Stomach (tissue), 9 donors: ENCODE measurements around the gene PTPRCAP. TPM values are rescaled to one million over a fixed set of nuclear protein-coding genes. Genes with fewer than 3 reads are reported as not detected.

ENCODE experiments used
- DNase-seq, 2 donors: peaks; one replicate each; pipeline versions ENCODE4 v3.0.0 to v3.0.0-alpha.2; 2013 to 2019
- H3K27ac ChIP-seq, 5 donors: fragments of 200-600 bp in 4 of 5; sonication (generic) in 4 of 5; one replicate each; pipeline ENCODE4 v1.5.1; 2013 to 2019; ENCODE audit warnings: mild to moderate bottlenecking in 1 of 5, moderate library complexity in 1 of 5
- H3K27me3 ChIP-seq, 3 donors: fragments of 200-600 bp; sonication (generic); one replicate each; pipeline ENCODE4 v1.5.1; 2017 to 2019; ENCODE audit warnings: mixed run types in 1 of 3
- H3K36me3 ChIP-seq, 4 donors: fragments of 200-600 bp; sonication (generic); 1 replicate in 3 of 4; 2 replicates in 1 of 4; pipeline ENCODE4 v1.5.1; 2016 to 2019
- H3K4me1 ChIP-seq, 4 donors: fragments of 200-600 bp; sonication (generic); one replicate each; pipeline ENCODE4 v1.5.1; 2016 to 2019
- H3K4me3 ChIP-seq, 4 donors: fragments of 200-600 bp; sonication (generic) in 3 of 4; one replicate each; pipeline ENCODE4 v1.5.1; 2016 to 2019; ENCODE audit warnings: mild to moderate bottlenecking in 1 of 4
- H3K9me3 ChIP-seq, 4 donors: fragments of 200-600 bp; sonication (generic); one replicate each; pipeline ENCODE4 v1.5.1; 2016 to 2019
- CTCF ChIP-seq, 7 experiments: fragments of 450-650 bp in 4 of 7; fragments of 200-600 bp in 3 of 7; sonication (generic) in 3 of 7; IDR thresholded peaks; one replicate each; pipeline ENCODE4 v1.5.1; 2016 to 2019; ENCODE audit warnings: antibody characterized with exemption in 7 of 7, control low read depth in 2 of 7, mild to moderate bottlenecking in 1 of 7
- EP300 ChIP-seq: sonication (generic); formaldehyde crosslinking; IDR thresholded peaks from one replicate; pipeline ENCODE4 v1.6.1; 2017; ENCODE audit warnings: antibody characterized with exemption
- POLR2A ChIP-seq, 4 donors: fragments of 450-650 bp; IDR thresholded peaks; one replicate each; pipeline ENCODE4 v1.6.1; 2016; ENCODE audit warnings: antibody characterized with exemption in 4 of 4, control low read depth in 2 of 4, mild to moderate bottlenecking in 1 of 4, moderate library complexity in 1 of 4
- POLR2AphosphoS5 ChIP-seq, 3 donors: sonication (generic); formaldehyde crosslinking; IDR thresholded peaks; one replicate each; pipeline ENCODE4 v1.6.1; 2016; ENCODE audit warnings: antibody characterized with exemption in 3 of 3
- WGBS, 5 donors: extraction: QIAGEN DNeasy Blood & Tissue Kit in 3 of 5; methylation state at CpG; one replicate each; pipeline versions ENCODE4 v1.1.5 to v1.1.7; 2013 to 2018; 5-methylcytosine and 5-hydroxymethylcytosine counted together
- intact Hi-C: fragments of 100-400 bp; cut with DNase I; formaldehyde crosslinking; loops from one replicate; pipeline ENCODE4 v1.15.1; 2023; ENCODE audit warnings: low total_unique reads
- polyA plus RNA-seq, 3 donors: library from polyadenylated mRNA; stranded (reverse); fragments of 200-250 nt; gene quantifications; one replicate each; pipeline ENCODE4 v1.2.3, GENCODE V29; 2013
- total RNA-seq, 5 donors: library from RNA; depleted of rRNA; stranded (reverse); fragments of >200 nt; gene quantifications; one replicate each; pipeline versions ENCODE4 v1.1.0 to v1.2.3, GENCODE V29; 2014 to 2016
- donor health status: healthy with polysubstance abuse.
- donor health status: Bipolar disorder and iron deficiency.
- donor health status: healthy.

Gene PTPRCAP
- total and polyA plus RNA-seq, 8 donors = 1.7 to 25.3 (median 9.9) TPM; not detected in 2

- Histone ChIP-seq H3K4me1 (peaks cover 12 to 60% (median 42%) of the 10 kb centered on the region in 4 donors), H3K27me3 (no peaks in the 10 kb centered on the region), H3K36me3 (peaks cover 49 to 92% (median 86%) of the 10 kb centered on the region in 4 donors), H3K27ac (peak overlapping the region in 1 of 5 donors; percentile 96), H3K4me3 (no peak overlapping the region), H3K9me3 (no peaks in the 10 kb centered on the region)
- intact Hi-C loops = loop anchor here (10.0 kb wide), 1 partner anchor 71 kb away; the partner anchor contains the start of genes CDK2AP2 and PITPNM1
- DNase-seq = no peak
- no peak for TF ChIP-seq EP300
- no peak for TF ChIP-seq POLR2AphosphoS5 (IDR thresholded peaks at IDR 0.05)
- no peak for TF ChIP-seq CTCF (IDR thresholded peaks at IDR 0.05)
- TF ChIP-seq POLR2A (IDR thresholded peaks at IDR 0.05) = no peak
- WGBS, 5 donors = 77 to 83% (median 78%) methylated on average over 17 to 22 of the region's 22 CpGs
Measured at GRCh38 chr11:67433536-67434394, 3.7 kb downstream of the PTPRCAP start.

DNA sequence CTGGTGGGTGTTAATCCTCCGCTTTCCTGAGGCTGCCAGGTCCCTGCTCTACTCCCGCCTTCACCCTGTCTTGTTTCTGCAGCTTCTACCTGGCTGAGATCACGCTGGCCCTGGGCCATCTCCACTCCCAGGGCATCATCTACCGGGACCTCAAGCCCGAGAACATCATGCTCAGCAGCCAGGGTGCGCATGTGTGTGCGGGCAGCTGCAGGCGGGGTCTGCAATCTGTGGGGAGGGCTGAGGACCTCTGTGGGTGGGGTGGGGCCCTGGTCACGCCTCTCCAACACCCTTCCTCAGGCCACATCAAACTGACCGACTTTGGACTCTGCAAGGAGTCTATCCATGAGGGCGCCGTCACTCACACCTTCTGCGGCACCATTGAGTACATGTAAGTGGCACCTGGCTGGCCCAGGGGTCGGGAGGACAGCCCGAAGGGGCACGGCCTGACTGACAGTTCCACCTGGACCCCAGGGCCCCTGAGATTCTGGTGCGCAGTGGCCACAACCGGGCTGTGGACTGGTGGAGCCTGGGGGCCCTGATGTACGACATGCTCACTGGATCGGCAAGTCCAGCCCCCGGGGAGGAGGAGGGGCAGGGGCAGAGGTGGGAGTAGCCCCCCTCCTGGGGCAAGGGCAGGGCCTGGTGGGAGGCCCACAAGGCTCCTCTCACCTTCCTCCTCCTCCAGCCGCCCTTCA, 4.7 kb downstream of the PTPRCAP start:
- intact Hi-C loops = loop anchor here (10.0 kb wide), 1 partner anchor 72 kb away; the partner anchor contains the start of genes CDK2AP2 and PITPNM1
- TF ChIP-seq POLR2AphosphoS5 (IDR thresholded peaks at IDR 0.05) = no peak
- no peak for TF ChIP-seq POLR2A (IDR thresholded peaks at IDR 0.05)
- TF ChIP-seq CTCF (IDR thresholded peaks at IDR 0.05) = no peak
- TF ChIP-seq EP300 = no peak
- peaks cover 45 to 83% (median 76%) of the 10 kb centered on the region in 4 donors for H3K36me3 ChIP-seq

DNA sequence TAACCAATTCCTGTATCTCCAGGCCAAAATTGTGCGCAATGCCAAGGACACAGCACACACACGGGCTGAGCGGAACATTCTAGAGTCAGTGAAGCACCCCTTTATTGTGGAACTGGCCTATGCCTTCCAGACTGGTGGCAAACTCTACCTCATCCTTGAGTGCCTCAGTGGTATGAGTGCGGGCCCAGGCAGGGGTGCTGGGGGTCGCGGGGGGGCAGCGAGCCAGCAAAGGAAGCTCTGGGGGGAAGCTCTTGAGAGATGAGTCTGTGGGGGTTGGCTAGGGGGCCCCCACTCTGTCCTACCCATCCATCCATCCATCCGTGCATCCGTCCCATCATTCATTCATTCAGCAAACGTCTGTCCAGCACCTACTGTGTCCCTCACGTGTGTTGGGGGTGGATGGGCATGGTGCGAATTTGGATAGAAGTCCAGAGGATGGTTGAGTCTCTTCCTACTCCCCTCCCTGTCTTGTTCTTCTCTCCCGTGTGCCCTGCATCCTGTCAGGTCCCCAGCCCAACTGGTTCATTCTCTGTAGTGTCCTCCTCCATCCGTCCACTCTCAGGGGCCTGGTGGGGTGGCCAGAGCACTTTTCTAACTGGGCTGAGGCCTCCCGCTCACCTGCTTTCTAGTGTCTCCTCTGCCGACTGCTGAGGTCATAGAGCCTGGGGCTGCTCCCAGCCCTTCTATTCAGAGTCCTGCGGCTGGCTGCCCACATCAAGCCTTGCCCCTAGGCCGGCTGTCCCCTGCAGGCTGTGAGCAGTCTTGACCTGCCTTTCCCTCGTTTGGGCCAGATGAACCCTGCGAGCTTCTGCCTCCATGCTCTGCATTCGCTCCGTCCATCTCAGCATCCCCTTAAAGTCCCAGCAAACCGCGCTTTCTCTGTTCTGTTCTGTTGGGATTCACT, 5.9 kb downstream of the PTPRCAP start:
- H3K9me3 ChIP-seq = no peaks in the 10 kb centered on the region
- peaks cover 20 to 55% (median 42%) of the 10 kb centered on the region in 4 donors for H3K4me1 ChIP-seq
- no peak overlapping the region for H3K4me3 ChIP-seq
- 90 to 94% (median 92%) methylated on average over 24 of the region's 24 CpGs for WGBS, 5 donors
- no peak overlapping the region for H3K27ac ChIP-seq
- H3K27me3 ChIP-seq = no peaks in the 10 kb centered on the region
- intact Hi-C loops = loop anchor here (10.0 kb wide), 1 partner anchor 73 kb away; the partner anchor contains the start of genes CDK2AP2 and PITPNM1
- H3K36me3 ChIP-seq = peaks cover 45 to 72% (median 66%) of the 10 kb centered on the region in 4 donors
- no peak for DNase-seq
- TF ChIP-seq CTCF (IDR thresholded peaks at IDR 0.05) (no peak), POLR2AphosphoS5 (IDR thresholded peaks at IDR 0.05) (no peak), POLR2A (IDR thresholded peaks at IDR 0.05) (no peak), EP300 (no peak)

More for the DNA sequence above, 4.7 kb downstream of the PTPRCAP start:
- WGBS, 5 donors = 84 to 90% (median 87%) methylated on average over 16 to 22 of the region's 22 CpGs
- no peak for DNase-seq
- no peak overlapping the region for H3K4me3 ChIP-seq
- H3K9me3 ChIP-seq = no peaks in the 10 kb centered on the region
- H3K27me3 ChIP-seq = no peaks in the 10 kb centered on the region
- no peak overlapping the region for H3K27ac ChIP-seq
- H3K4me1 ChIP-seq = peaks cover 13 to 60% (median 42%) of the 10 kb centered on the region in 4 donors
